Measurements from ENCODE around the gene SIPA1.

SIPA1 gene

DNA sequence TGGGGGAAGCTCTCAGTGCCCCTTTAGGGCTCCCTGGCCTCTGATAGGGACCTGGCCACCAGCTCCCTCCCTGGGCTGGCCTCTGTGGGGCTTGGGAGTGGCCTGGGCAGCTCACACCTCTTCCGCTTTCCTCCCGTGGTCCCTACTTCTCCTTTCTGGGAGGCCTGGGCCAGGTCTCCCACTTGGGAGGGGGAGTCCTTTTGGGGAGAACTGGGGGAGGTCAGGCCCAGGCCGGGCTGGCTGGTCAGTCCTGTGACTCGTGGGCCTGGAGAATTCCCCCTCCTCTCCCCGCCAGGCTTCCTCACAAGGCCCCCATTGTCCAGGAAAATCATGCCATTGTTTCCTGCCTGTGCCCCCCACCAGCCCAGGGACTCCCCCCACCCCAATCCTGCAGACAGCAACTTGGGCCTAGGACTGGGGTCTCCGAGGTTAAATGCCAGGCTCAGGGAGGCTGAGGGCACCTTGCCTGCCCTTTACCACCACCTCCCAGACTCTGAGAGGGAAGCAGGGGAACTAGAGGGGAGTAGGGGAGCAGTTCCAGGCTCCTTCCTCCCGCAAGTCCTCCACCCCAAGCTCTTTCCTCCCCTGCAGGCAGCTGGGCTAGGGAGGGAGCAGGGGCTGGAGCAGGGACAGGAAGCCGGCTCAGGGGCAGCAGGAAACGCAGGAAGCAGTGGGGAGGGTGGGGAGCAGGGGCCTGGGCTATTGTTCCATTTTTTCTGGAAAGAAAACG lies 26.7 kb upstream of the SIPA1 start:
- Histone ChIP-seq H3K9ac (ENCODE audit: low read length) (peak overlapping the region; percentile 99), H3K4me1 (ENCODE audit: control insufficient read depth, insufficient read depth, low read length) (peaks cover 52% of the 10 kb centered on the region), H3K27me3 (replicated peaks; ENCODE audit: control insufficient read depth, insufficient read depth, low read length) (no peaks in the 10 kb centered on the region), H3K36me3 (ENCODE audit: control insufficient read depth, insufficient read depth, low read length, severe bottlenecking) (peaks cover 3% of the 10 kb centered on the region), H3K9me3 (ENCODE audit: control insufficient read depth, low read length) (no peaks in the 10 kb centered on the region), H3K4me3 (ENCODE audit: low read length) (no peak overlapping the region)
- DNase-seq (ENCODE audit: low read depth), result no peak

DNA sequence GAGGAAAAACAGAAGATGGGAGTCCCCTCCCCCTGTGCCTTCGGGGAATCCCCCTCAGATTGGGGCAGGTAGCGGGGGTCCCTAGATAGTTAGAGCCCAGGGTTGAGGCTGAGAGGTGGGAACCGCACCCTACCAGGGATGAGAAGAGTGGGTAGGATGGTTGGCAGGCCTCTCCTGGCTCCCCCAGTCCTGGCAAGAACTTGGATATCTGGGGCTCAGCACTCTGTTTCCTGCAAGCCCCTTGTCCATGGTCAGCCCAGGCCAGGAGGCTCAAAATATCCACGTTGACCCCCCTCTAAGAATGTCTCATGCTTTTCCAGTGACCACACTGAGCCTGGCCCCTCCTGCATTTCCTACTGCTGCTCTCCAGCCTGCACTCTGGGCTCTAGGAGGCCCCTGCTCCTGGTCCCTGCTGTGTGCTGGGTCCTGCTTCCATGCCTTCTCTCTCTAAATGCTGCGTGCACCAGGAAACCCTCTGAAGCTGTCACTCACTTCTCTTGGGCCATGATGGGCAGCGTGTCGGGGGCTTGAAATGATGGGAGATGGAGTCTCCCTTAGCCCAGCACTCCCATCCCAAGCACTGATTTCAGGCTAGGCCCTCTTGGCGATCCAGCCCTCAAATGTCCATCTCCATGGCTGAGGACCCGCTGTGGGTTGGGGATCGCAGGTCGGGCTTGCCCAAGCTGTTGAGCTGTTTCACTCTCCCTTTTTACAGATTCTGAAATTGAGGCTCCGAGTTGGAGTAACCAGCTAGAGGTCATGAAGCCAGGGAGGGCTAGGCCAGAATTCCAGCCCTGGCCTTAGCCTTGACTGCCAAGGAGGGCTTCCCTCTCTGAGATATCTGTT lies 25.9 kb upstream of the SIPA1 start:
- peaks cover 4% of the 10 kb centered on the region for H3K36me3 ChIP-seq (ENCODE audit: control insufficient read depth, insufficient read depth, low read length, severe bottlenecking)
- peak; percentile 12 for DNase-seq (ENCODE audit: low read depth)
- H3K9ac ChIP-seq (ENCODE audit: low read length), result peak overlapping the region; percentile 99
- H3K4me1 ChIP-seq (ENCODE audit: control insufficient read depth, insufficient read depth, low read length), result peaks cover 56% of the 10 kb centered on the region
- H3K4me3 ChIP-seq (ENCODE audit: low read length), result peak overlapping the region; percentile 84
- no peaks in the 10 kb centered on the region for H3K27me3 ChIP-seq (replicated peaks; ENCODE audit: control insufficient read depth, insufficient read depth, low read length)
- no peaks in the 10 kb centered on the region for H3K9me3 ChIP-seq (ENCODE audit: control insufficient read depth, low read length)

DNA sequence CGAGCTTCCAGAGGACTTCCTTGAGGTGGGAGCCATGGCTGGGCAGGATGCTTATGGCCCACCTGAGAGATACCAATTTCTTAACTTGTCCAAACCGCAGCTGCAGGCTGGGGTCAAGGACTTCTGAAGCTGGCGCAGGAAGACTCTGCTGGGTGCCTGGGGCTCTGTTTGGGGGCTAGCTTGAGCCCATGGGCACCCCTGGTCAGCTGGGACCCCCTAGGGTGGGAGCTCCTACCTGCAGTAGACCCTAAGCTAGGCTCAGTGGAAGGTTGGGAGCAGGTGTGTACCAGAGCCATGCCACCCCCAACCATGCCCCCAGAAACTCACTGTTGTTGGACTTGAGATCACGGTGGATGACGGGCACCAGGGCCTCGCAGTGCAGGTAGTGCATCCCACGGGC lies 25.2 kb upstream of the SIPA1 start:
- no peaks in the 10 kb centered on the region for H3K9me3 ChIP-seq (ENCODE audit: control insufficient read depth, low read length)
- peak overlapping the region; percentile 99 for H3K9ac ChIP-seq (ENCODE audit: low read length)
- no peak for DNase-seq (ENCODE audit: low read depth)
- H3K36me3 ChIP-seq (ENCODE audit: control insufficient read depth, insufficient read depth, low read length, severe bottlenecking), result peaks cover 11% of the 10 kb centered on the region
- H3K27me3 ChIP-seq (replicated peaks; ENCODE audit: control insufficient read depth, insufficient read depth, low read length), result no peaks in the 10 kb centered on the region
- peaks cover 55% of the 10 kb centered on the region for H3K4me1 ChIP-seq (ENCODE audit: control insufficient read depth, insufficient read depth, low read length)
- peak overlapping the region; percentile 84 for H3K4me3 ChIP-seq (ENCODE audit: low read length)

DNA sequence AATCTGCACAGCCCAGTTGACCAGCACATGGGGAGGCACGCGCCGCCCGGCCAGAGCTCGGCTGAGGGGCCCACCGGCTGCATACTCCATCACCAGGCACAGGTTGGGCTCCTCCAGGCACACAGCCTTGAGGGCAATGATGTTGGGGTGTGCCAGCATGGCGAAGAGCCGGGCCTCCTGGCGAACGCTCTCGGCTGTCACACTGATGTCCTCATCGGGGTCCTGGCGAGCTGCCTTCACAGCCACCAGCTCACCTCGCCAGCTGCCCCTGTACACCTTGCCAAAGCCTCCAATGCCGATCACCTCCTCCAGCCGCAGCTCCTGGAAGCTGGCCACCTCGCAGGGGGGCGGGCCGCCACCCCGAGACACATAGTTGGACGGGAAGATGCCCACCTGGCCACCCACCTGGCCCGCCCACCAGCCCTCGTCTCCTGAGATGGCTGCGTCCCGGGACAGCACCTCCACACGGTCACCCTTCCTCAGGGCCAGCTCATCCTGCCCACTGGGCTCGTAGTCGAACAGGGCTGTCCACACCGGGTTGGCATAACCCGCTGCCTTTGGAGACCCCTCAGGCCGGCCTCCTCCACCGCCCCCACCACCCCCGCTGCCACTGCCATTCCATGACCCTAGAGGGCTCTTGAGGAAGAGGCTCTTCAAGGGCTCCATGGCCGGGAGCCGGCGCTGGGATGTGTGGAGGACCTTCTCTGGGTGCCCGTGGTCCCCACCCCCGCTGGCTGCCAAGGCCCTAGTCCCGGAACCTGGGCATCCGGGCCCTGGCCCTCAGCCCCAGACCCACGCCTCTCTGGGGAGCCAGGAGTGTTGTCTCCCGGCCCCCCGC lies 24.6 kb upstream of the SIPA1 start:
- Histone ChIP-seq H3K27me3 (replicated peaks; ENCODE audit: control insufficient read depth, insufficient read depth, low read length) (no peaks in the 10 kb centered on the region), H3K4me1 (ENCODE audit: control insufficient read depth, insufficient read depth, low read length) (peaks cover 52% of the 10 kb centered on the region), H3K9ac (ENCODE audit: low read length) (peak overlapping the region; percentile 99), H3K9me3 (ENCODE audit: control insufficient read depth, low read length) (no peaks in the 10 kb centered on the region), H3K36me3 (ENCODE audit: control insufficient read depth, insufficient read depth, low read length, severe bottlenecking) (peaks cover 14% of the 10 kb centered on the region), H3K4me3 (ENCODE audit: low read length) (peak overlapping the region; percentile 84)
- no peak for DNase-seq (ENCODE audit: low read depth)

DNA sequence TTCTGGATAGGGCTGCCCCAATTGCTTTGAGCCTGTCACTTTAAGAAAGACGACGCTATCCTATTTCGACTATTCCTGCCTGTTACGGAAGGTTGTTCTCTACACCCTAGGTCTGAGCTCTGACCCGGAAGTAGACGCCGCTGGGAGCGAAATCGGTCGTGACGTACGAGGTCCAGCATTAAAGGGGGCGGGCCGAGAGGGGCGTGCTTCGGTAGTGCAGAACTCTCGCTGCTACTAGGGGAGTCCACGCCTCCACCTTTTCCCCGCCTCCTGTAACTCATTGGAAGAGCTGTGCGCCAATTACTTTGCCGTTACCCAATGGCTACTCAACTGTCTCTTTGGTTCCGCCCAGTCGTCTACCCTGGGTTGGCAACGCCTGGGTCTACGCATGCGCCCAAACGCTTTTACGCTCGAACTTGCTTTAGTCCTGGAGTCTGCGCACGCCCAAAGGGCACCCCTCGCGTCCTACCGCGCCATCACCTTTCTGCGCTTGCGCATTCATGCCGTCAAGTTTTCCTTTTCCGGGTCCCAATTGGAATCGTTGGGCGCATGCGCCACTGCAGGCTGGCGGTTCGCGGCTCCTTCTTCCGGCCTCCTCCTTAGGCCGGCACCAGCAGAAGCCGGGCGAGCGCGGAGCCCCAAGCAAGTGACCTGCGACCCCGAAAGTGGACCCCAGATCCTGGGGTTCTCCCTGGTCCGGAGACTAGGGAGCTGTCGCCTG lies 22.5 kb upstream of the SIPA1 start, which contains the start of gene PCNX3:
Gene PCNX3, plus strand, starts transcription at position 548 of the 721 bp plus-strand sequence. CDS start 536 bp downstream, outside the sequence.
- Histone ChIP-seq H3K36me3 (ENCODE audit: control insufficient read depth, insufficient read depth, low read length, severe bottlenecking) (peaks cover 35% of the 10 kb centered on the region), H3K9ac (ENCODE audit: low read length) (peak within 1 kb of the TSS; percentile 99)
- peak; percentile 100 for DNase-seq (ENCODE audit: low read depth)

DNA sequence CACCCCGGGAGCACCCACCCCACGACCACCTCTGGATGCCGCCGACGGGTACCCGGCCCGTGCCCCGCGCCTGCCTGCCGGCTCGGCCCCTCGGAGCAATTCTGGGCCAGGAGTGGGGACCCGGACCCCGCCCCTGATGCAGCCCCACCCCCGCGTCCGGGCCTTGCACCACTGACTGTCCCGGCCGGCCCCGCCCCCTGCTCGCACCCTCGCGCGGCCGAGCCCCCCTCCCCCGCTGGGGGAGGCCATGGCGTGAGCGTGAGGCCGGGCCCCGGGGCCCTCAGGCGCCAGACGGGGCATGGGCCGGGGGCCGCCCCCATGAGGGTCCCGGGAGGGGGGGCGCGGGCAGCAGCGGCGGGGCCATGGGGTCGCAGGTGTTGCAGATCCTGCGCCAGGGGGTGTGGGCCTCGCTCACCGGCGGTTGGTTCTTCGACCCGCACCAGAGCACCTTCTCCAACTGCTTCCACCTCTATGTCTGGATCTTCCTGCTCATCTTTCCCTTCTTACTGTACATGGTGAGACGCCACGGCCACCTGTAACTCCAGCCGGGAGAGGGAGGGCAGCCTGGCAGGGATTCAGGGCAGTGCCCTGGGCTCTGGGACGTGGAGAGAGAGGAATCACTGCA lies 21.8 kb upstream of the SIPA1 start:
- DNase-seq (ENCODE audit: low read depth), result peak; percentile 52
- Histone ChIP-seq H3K36me3 (ENCODE audit: control insufficient read depth, insufficient read depth, low read length, severe bottlenecking) (peaks cover 42% of the 10 kb centered on the region), H3K4me1 (ENCODE audit: control insufficient read depth, insufficient read depth, low read length) (peaks cover 30% of the 10 kb centered on the region)

More for the DNA sequence above, 22.5 kb upstream of the SIPA1 start, which contains the start of gene PCNX3:
- Histone ChIP-seq H3K9me3 (ENCODE audit: control insufficient read depth, low read length) (no peaks in the 10 kb centered on the region), H3K27me3 (replicated peaks; ENCODE audit: control insufficient read depth, insufficient read depth, low read length) (no peaks in the 10 kb centered on the region), H3K4me1 (ENCODE audit: control insufficient read depth, insufficient read depth, low read length) (peaks cover 37% of the 10 kb centered on the region), H3K4me3 (ENCODE audit: low read length) (peak within 1 kb of the TSS; percentile 90)

DNA sequence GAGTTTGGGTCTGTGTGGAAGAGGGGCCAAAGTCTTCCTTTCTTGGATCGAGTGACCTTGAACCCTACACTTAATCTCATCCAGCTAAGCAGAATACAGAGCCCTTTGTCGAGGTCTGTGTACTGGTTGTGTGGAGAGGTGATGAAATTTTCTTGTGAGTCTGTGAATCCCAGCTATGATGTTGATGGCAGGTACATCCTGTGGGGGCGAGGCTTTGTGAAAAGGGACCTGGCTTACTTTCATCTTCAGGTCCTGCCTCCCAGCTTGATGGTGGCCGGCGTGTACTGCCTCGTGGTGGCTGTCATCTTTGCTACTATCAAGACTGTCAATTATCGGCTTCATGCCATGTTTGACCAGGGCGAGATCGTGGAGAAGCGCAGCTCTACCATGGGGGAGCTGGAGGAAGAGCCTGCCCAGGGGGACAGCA lies 21.3 kb upstream of the SIPA1 start:
- peak overlapping the region; percentile 90 for H3K4me3 ChIP-seq (ENCODE audit: low read length)
- H3K9me3 ChIP-seq (ENCODE audit: control insufficient read depth, low read length), result no peaks in the 10 kb centered on the region
- peak overlapping the region; percentile 94 for H3K9ac ChIP-seq (ENCODE audit: low read length)
- peaks cover 30% of the 10 kb centered on the region for H3K4me1 ChIP-seq (ENCODE audit: control insufficient read depth, insufficient read depth, low read length)
- peaks cover 45% of the 10 kb centered on the region for H3K36me3 ChIP-seq (ENCODE audit: control insufficient read depth, insufficient read depth, low read length, severe bottlenecking)
- no peaks in the 10 kb centered on the region for H3K27me3 ChIP-seq (replicated peaks; ENCODE audit: control insufficient read depth, insufficient read depth, low read length)
- DNase-seq (ENCODE audit: low read depth), result no peak

More for the DNA sequence above, 21.8 kb upstream of the SIPA1 start:
- H3K9ac ChIP-seq (ENCODE audit: low read length), result peak overlapping the region; percentile 94
- peak overlapping the region; percentile 90 for H3K4me3 ChIP-seq (ENCODE audit: low read length)
- no peaks in the 10 kb centered on the region for H3K27me3 ChIP-seq (replicated peaks; ENCODE audit: control insufficient read depth, insufficient read depth, low read length)
- no peaks in the 10 kb centered on the region for H3K9me3 ChIP-seq (ENCODE audit: control insufficient read depth, low read length)

DNA sequence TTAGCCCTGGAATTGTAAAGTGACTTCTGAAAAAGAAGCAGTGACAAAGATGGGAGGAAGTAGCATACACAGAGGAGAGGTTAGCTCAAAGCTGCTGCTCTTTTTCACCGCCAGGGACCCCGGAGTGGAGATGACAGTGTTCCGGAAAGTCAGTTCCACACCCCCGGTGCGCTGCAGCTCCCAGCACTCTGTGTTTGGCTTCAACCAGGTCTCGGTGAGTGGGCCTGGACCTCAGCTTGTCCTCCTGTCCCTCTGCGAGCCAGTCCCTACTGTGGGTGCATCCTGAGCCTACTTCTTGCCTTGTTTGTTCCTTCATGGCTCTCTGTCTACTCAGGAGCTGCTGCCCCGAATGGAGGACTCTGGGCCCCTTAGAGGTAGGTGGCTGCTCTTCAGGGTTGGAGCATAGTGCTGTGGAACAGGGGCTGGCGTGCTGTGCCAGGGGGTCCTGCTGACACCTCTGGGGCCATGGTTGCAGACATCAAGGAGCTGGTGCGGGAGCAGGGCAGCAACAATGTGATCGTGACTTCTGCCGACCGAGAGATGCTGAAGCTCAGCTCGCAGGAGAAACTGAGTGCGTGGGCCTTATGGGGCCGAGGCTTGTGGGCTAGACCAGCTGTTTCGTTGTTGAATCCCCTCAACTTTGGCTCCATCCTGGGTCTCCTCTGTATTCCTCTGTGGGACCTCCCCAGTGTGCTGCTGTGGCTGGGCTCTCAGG lies 20.6 kb upstream of the SIPA1 start:
- Histone ChIP-seq H3K9ac (ENCODE audit: low read length) (peak overlapping the region; percentile 94), H3K9me3 (ENCODE audit: control insufficient read depth, low read length) (no peaks in the 10 kb centered on the region), H3K36me3 (ENCODE audit: control insufficient read depth, insufficient read depth, low read length, severe bottlenecking) (peaks cover 52% of the 10 kb centered on the region), H3K4me1 (ENCODE audit: control insufficient read depth, insufficient read depth, low read length) (peaks cover 23% of the 10 kb centered on the region), H3K4me3 (ENCODE audit: low read length) (peak overlapping the region; percentile 90), H3K27me3 (replicated peaks; ENCODE audit: control insufficient read depth, insufficient read depth, low read length) (no peaks in the 10 kb centered on the region)
- no peak for DNase-seq (ENCODE audit: low read depth)

DNA sequence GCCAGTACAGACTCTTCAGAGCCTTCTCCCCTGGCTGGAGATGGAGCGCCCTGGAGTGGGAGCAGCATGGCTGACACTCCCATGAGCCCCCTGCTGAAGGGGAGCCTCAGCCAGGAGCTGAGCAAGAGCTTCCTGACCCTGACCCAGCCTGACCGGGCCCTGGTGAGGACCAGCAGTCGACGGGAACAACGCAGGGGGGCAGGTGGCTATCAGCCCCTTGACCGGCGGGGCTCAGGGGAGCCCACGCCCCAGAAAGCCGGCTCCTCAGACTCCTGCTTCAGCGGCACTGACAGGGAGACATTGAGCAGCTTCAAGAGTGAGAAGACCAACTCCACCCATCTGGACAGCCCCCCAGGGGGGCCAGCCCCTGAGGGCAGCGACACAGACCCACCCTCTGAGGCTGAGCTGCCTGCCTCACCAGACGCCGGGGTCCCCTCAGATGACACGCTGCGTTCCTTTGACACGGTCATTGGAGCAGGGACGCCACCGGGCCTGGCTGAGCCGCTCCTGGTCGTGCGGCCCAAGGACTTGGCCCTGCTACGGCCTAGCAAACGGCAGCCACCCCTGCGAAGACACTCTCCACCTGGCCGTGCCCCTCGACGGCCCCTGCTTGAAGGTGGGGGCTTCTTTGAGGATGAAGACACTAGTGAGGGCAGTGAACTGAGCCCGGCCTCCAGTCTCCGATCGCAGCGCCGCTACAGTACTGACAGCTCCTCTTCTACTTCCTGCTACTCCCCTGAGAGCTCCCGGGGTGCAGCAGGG lies 19.7 kb upstream of the SIPA1 start:
- DNase-seq (ENCODE audit: low read depth), result no peak
- Histone ChIP-seq H3K9ac (ENCODE audit: low read length) (no peak overlapping the region), H3K9me3 (ENCODE audit: control insufficient read depth, low read length) (no peaks in the 10 kb centered on the region), H3K36me3 (ENCODE audit: control insufficient read depth, insufficient read depth, low read length, severe bottlenecking) (peaks cover 57% of the 10 kb centered on the region), H3K27me3 (replicated peaks; ENCODE audit: control insufficient read depth, insufficient read depth, low read length) (no peaks in the 10 kb centered on the region), H3K4me3 (ENCODE audit: low read length) (no peak overlapping the region), H3K4me1 (ENCODE audit: control insufficient read depth, insufficient read depth, low read length) (peaks cover 14% of the 10 kb centered on the region)

All from adipocyte (in vitro differentiated cells).